GM21529 (cell line): Measurements from ENCODE around the gene RXRA.

ENCODE experiments used
- ATAC-seq: cut with Tn5 transposase; IDR thresholded peaks from one replicate; pipeline ENCODE4 v1.9.1; 2021; ENCODE audit not compliant: unreplicated experiment

RXRA gene

DNA sequence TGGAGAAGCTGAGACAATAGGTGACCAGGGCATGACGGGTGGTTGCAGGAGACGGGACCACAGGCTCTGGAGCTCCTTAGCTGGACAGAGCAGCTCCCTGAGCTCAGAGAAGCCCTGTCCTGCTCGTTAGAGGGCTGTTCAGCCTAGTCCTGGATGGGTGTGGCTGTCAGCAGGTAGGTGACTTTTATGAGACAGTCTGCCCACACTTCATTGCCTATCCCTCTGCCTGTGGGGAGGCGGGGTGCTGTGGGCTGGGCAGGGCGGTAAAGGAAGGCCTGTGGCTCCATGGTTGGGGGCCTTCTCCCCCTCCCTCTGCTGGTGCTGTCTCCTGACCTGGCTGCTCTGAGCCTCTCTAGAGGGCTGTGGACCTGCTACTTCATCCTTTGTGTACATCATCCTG lies 134.6 kb downstream of the RXRA start:
- no peak for ATAC-seq

DNA sequence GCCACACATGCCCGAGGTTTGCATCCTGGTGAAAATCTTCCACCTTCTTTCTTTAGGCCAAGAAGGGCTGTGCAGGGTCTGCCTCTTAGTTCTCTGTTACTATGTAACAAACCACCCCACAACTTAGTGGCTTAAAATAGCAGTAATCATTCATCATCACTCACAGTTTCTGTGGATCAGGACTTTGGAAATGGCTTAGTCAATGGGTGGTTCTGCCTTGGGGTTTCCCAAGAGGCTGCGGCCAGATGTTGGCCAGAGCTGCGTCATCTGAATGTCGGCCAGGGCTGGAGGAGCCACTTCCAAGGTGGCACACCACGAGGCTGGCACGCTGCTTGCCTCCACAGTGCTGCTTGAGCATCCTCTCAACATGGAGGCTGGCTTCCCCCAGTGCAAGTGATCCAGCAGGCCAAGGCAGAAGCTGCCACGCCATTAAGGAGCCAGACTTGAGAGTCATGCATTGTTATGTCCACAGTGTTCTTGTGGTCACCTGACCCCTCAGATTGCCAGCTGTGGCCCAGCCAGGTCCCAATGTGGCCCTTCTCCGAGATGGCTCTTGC lies 135.2 kb downstream of the RXRA start:
- no peak for ATAC-seq

DNA sequence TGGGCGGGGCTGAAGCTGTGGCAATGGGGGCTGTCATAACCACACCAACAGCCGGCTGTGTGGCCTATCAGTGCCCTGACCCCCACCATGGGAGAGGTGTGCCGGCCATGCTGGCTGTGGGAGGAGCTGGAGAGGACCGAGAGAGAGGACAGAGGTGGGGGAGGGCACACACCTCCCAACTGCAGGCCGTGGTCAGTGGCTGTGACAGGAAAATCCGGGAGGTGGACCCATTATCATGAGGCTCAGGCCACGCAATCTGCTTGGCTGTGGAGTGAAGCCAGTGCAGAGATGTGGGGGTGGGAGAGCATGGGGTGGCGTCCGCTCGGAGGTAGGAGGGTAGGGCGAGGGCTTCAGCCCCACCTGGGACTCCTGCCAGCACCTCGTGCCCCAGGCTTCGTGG lies 136.1 kb downstream of the RXRA start:
- ATAC-seq: no peak

DNA sequence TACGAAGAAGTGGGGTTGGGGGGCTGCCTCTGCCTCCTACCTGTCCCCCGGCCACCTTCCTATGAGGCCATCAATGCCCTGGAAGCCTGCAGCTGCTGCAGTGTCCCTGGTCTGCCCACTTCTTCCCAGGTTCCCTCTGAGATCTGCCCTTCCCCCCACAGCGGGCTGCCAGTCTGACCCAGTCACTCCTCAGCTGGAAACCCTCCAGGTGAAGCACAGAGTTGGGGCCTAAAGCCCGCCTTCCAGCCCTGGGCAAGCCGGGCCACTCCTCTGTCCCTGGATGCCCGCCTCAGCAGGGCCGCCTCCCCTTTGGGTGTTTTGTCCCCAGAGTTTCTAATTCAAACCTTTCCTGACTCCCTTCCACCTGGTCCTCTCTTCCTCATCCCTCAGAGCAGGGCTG lies 137.0 kb downstream of the RXRA start:
- ATAC-seq: no peak

DNA sequence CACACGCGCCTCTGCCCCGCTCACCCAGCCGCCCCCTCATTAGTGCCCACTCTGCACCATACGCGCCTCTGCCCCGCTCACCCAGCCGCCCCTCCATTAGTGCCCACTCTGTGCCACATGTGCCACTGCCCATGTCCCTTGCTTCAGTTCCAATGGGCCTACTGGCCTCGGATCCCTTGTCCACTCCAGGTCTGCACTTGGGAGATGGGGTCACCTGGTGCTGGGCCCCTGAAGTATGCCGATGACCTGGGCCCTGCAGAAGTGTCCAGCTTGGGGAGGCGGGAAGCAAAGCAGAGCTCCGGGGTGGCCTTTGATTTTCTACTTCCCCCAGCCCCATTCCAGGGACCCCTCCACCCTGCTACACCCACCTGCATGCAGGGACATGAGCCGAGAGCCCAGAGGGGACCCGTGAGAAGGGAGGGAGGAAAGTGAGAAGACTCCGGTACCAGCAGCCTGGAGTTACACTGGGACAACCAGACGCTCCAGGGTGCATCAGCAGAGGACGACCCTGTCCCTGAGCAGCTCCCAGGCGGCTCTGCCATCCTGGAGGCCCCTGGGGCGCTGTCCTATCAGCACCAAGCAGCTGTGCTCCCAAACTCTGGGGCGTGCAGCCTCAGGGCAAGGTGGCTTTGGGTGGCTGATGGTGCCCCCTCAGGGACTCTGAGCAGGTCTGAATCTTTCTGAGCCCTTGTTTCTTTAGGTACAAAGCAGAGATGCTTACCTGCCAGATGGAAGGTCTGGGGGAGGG lies 140.8 kb downstream of the RXRA start:
- ATAC-seq: no peak

DNA sequence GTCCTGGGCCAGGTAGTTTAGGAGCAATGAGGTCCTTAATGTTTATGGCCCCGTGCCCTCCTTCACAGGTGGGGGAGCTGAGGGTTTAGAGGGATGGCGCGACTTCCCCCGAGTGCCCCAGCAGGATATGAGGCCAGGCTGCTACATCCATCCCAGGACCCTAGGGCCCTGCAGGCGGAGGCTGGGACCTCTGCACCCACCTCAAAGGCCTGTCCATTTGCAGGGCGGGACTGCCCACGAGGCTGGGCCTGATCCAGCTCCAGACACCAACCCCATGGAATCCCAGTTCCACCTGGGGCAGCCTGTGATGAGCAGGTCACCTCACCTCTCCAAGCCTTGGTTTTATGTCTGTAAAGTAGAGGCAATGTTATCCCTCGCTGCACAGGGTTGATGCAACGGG lies 142.1 kb downstream of the RXRA start:
- no peak for ATAC-seq

DNA sequence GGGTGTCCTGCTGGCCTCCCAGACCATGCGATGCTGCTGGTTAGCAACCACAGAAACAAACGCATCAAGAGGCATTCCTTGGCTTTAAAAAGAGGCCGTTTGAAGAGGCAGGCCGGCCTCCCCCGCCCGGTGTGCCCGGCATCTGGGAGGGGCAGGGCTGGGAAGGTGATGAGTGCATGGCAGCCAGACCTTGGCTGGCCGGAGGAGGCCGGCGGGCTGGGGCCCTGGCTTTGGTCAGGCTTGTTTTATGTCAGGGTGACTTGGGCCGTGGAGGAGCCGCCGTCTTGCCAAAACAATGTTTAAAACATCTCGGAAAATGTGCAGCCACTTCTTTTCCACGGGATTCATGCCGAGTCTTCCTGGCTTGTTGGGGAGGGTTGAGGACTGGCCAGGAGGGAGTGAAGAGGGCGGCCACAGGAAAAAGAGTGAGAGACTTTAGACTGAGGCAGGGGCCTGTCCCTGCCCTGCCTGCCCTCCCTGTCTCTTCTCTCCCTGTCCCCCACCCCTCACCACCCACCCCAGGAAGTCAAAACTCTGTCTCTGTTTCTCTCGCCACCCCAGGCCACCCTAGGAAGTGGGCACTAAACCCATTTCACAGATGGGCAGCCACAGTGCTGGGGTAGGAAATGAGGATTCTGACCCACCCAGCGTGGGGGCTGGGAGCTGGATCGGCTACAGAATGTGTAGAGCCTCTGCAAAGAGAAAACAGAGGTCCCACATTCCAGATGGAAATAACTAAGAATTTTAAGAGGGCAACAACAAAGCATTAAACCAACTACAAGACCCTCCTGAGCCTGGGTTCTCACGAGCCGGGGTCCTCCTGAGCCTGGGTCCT lies 143.0 kb downstream of the RXRA start:
- no peak for ATAC-seq

DNA sequence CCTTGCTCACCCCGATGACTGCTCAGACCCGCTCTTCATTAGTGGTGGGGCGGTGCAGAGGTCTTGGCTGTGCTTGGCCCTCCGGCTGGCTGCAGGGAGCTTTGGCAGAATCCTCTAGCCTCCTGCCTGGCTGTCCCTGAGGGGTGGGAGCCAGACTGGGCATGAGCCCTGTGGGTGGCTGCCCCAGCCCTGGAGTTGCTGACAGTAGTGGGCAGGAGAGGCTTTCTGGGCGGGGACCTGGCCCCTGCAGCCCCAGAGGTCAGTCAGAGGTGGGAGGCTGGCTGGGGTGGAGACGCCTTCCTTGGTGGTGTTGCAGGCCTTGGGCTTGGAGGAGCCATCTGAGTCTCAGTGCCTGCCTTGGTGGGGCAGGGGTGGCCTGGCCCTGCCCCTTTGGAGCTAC lies 146.0 kb downstream of the RXRA start:
- no peak for ATAC-seq

DNA sequence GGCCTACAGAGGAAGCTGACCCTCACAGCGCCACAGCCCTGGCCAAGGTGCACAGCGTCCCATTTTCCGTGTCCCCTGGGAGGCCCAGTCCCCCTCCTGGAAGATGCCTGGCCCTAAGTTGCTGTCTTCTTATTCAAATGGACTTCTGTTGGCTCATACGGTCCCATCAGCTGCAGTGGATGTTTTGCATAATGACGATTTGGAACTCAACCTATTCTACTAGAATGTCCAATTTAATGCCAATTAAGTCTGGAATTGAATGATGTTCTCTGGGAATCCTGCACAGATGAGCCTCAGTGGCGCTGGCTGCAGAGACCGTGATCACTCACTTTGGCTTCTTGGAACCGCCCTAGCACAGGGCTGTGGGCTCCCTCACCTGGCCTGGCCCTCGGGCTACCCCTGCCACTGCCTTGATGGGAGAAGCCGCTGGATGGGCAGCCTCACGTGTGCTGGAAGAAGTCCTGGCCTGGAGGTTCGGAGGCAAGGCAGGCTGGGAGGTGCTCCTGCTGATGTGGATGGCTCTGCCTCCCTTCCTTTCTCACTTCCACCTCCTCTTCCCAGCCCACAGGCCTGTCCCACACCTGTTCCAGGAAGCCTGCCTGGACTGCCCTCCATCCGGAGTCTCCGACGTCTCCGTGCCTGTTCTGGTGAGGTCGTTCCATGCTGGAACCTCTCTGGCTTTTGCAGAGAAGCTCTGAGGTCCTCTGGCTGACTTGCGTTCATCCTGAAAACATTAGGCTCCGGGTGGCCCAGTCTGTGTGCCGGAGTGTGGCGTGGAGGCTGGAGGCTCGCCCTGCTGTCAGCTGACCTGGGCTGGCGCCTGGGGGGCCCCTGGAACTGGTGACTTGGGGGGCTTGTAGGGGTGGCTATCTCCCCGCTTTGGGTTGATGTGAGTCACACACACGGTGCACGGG lies 147.1 kb downstream of the RXRA start:
- no peak for ATAC-seq

DNA sequence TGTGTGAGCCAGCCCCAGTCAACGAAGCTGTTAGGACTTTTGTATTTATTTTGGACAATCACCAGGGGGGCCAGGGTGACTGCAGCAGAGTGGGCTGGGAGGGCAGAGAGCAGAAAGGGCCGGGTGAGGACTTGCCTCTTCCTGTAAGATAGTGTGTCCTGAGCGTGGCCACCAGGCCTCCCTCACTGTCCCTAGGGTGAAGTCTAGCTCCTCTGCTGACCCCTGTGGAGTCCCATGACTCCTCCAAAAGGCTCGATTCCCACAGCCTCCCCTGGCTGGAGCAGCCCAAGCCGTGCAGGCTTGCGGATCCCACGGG lies 147.8 kb downstream of the RXRA start:
- no peak for ATAC-seq

DNA sequence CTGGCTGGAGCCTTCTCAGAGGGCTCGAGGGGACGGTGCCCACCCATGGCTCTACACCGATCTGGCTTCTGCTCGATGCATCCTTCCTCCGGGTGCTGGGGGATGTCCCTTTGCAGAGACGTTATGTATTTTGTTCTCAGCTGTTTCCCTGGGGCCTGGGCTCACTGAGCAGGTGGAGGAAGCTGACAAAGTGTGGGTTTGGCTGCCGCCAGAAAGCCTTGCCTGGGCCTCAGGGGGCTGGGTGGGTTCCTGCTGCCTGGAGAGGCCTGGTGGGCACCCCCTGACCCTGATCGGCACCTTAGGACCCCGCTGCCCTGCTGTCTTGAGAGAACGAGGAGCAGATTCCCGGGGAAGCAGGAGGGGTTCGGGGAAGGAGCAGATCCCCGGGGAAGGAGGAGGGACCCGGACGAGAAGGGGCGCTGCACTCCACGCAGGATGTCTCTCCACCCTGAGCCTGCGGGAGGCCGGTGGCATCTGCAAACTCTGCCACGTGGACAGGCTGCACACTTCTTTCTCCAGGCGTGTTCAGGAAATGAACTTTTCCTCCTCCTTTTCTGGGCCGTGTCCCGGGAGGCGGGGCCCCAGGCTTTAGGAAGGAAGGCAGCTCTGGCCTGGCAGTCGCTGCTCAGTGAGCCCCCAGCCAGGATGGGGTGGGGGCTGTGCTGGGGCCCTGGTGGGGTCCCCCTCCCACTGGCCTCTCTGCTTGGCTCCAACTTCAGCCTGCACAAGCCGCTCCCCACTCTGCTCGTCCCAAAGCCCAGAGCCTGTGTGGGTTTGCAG lies 148.9 kb downstream of the RXRA start:
- no peak for ATAC-seq

DNA sequence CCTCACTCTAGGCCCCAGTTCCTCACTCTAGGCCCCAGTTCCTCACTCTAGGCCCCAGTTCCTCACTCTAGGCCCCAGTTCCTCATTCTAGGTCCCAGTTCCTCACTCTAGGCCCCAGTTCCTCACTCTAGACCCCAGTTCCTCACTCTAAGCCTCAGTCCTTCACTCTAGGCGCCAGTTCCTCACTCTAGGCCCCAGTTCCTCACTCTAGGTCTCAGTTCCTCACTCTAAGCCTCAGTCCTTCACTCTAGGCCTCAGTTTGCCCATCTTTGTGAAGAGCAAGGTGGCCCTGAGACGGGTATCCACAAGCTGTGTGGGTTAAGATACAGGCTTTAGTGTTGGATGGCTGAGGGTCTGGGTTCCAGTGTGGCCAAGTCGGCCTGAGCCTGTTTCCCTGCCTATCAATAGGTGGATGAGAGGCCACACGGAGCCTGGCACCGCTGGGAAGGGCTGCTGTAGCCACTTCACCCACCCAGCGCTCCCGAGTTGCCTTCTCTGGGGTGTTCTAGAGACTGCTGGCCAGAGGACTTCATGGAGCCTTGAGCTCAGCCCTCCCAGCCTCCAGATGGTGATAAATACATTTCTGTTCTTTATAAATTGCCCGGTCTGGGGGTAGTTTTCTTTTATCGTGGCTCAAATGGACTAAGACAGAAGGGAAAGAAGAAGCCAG lies 150.2 kb downstream of the RXRA start:
- no peak for ATAC-seq

DNA sequence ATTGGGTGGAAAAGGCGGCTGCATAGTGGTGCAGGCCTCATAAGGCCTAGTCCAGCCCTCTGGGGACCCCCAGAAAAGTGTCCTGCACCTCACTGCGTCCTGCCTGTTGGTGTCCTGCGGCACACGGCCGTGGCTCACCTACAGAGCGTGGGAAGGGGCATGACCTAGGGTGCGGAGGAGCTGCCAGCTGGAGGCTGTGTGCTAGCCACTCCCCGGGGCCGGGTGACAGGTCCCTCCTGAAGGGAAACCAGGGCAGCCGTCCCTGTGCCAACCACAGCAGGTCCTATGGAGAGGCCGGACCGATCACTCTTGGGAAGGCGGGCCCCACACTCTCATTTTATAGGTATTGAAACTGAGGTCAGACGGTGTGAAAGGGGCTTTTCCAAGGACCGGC lies 150.7 kb downstream of the RXRA start:
- ATAC-seq: no peak

DNA sequence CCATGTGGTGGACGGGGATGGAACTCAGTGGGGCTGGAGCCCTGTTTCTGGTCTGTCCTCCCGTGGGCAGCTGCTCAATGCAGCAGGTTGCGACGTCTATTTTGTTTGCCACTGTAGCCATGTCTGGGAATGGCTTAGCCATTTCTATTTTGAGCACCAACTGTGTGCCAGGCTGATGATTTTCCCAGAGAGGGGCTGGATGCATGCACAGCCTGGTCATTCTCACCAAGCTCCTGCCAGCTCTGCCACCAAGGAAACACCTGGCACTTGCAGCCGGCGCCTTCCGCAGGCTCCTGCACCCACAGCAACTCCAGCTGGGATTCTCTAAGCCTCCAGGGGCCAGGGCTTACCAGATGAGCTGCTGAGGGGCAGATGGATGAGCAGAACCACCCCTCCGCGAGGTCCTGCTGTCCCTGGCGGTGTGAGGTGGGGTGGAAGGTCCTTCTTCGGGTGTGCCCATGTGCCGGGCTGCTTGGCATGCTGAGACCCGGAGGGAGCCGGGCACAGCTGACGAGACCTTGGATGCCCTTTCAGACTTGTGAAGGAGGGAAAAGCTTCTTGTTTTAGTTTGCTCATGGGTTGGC lies 151.2 kb downstream of the RXRA start:
- no peak for ATAC-seq

DNA sequence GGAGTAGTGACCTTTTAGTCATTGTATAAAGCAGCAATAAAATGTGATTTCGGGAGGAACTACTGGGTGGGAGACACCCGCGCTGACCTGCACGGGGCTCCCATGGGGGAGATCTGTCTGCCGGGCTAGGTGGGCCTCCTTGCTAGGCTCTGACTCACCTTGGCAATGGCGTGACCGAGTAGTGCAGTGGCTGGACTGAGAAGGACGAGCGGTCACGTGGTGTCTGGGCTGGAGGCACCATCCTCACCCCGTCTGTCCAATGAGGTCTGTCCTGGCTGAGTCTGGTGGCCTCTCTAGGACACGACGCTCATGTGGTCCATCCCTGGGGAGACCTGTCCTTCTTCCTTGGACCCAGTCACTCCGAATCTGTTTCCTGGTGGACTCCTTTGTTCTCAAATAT lies 151.7 kb downstream of the RXRA start:
- no peak for ATAC-seq

DNA sequence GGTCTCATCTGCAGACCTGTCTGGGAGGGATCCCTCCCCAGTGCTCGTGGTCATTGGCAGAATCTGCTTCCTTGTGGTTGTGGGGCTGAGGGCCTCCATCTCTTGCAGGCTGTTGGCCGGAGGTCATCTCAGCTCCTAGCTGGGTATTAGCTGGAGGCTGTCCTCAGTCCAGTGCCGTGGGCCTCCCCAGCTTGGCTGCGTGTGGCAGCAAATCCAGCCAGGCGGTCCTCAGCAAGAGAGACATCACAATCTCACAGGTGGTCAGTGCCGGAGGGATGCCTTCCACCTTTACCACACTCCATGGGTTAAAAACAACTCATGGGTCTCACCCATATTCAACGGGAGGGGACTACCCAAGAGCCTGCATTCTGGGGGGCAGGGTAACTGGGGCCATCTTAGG lies 155.5 kb downstream of the RXRA start:
- no peak for ATAC-seq

DNA sequence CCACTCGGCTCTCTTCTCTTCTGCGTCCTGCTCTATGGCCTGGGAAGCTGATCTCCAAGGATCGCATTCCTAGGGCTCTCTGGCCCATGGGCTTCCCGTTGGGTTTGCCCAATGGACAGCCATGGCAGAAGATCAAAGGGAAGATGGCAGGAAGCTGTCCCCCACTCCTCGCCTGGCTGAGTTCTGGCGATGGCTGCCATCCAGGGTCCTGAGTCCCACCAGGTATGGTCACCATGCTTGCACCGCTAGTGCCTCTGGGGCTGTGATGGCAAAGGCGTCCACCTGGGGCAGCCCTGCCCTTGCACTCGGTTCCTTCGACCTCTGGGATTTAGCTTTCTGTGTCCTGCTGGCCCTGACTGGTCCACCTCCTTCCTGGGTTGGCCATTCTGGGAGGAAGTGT lies 156.0 kb downstream of the RXRA start:
- no peak for ATAC-seq

DNA sequence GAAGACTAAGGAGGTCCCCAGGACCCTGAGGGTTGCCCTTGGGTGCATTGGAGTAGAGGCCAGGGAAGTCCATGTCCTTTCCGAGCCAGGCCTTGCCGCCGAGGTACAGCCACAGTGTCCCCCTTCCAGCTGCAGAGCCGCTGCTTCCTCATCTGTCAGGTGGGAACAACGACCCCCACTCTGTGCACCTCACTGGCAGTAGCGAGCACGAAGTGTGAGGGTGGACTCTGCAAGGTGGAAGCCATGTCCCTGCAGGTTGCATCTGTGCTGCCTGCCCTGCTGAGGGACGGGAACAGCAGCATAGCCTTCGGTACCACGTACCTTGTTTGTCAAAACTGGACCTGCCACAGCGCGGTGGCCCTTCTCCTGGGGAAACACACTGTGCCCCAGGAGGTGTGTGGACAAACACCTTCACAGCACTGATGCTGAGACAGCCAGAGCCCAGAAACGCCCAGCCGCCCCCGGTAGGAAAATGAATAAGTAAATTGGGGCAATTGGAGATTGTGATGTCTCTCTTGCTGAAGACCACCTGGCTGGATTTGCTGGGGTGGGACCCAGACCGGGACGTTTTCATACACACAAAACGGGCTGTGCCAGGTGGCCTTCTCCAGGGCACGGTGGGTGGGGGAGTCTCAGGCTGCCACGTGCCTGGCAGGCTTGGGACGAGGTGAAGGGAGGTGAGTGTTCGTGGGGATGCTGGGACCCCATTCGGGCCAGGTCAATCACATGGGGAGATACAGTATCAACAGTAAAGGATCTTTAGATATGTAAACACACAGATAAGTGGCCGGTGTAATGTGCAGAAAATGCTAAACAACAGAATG lies 157.3 kb downstream of the RXRA start:
- ATAC-seq: no peak

DNA sequence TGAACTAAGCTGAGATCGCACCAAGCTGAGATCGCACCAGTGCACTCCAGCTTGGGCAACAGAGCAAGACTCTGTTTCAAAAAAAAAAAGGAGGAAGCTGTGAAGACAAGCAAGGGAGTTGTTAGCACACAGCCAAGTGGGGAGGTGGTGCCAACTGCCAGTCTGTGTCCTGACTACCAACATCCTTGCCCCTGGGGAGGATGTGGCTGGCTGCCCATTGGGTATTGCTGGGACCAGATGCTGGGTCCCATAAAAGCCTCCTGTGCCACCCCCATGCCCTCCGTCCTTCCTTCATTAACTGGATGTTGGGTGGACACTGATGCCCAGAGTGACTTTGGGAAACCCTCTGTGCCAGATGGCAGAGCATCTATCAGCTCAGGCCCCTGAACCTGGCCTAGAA lies 158.2 kb downstream of the RXRA start:
- ATAC-seq: no peak
